Skeletal muscle tissue (tissue), 4 donors: ENCODE results near the gene DIAPH3. TPM values are rescaled to one million over a fixed set of nuclear protein-coding genes. Genes with fewer than 3 reads are reported as not detected.
"Not testable (repeated sequence)": the region's sequence is repeated elsewhere in the genome, so short reads cannot be mapped to it uniquely, and the experiment has no call there.

Experiments
- H3K27ac ChIP-seq: one replicate; pipeline ENCODE4 v1.7.0; 2013; ENCODE audit warnings: mild to moderate bottlenecking, low read depth, low read length, inconsistent platforms
- H3K27me3 ChIP-seq, 3 donors: one replicate each; pipeline ENCODE4 v1.7.0; 2013; ENCODE audit warnings: low read length in 3 of 3; ENCODE audit not compliant: control insufficient read depth in 3 of 3, insufficient read depth in 3 of 3
- H3K36me3 ChIP-seq, 3 donors: one replicate each; pipeline ENCODE4 v1.7.0; 2013; ENCODE audit warnings: low read length in 3 of 3; ENCODE audit not compliant: control insufficient read depth in 3 of 3, insufficient read depth in 3 of 3
- H3K4me1 ChIP-seq, 3 donors: one replicate each; pipeline ENCODE4 v1.7.0; 2013; ENCODE audit warnings: low read length in 3 of 3, mild to moderate bottlenecking in 3 of 3; ENCODE audit not compliant: control insufficient read depth in 3 of 3, insufficient read depth in 3 of 3
- H3K4me3 ChIP-seq, 3 donors: one replicate each; pipeline ENCODE4 v1.7.0; 2013; ENCODE audit warnings: low read length in 3 of 3
- H3K9ac ChIP-seq, 3 donors: one replicate each; pipeline ENCODE4 v1.7.0; 2013; ENCODE audit warnings: low read length in 3 of 3, mild to moderate bottlenecking in 3 of 3, moderate library complexity in 2 of 3, low read depth in 1 of 3
- H3K9me3 ChIP-seq, 3 donors: one replicate each; pipeline ENCODE4 v1.7.0; 2013; ENCODE audit warnings: low read length in 3 of 3; ENCODE audit not compliant: control insufficient read depth in 3 of 3
- total RNA-seq: library from RNA; depleted of rRNA; stranded (reverse); fragments of >200 nt; gene quantifications from one replicate; pipeline ENCODE4 v1.2.3, GENCODE V29; 2014
- donor health status: Osteomylitis.

The DIAPH3 gene
- total RNA-seq, 1 donor from 2014 or later = 3.7 TPM

DNA sequence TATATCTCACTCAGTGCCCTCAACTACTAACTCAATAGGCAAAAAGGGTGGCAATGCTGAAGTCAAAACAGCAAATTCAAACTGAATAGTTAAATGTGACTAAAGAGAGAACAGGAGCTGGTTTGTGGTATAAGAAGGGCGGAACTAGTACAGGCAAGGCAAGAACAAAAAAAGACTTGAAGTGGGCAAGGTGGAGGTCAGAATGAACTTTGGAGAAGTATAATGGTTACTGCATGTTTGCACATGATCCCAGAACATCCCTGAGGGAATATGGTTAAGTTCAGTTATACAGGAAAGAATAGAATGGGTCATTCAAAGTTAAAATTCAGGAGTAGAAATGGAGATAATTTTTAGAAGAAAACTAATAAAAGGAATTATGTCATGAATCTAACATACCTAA is 85.5 kb downstream of the DIAPH3 start:
- no peak overlapping the region for H3K9ac ChIP-seq
- no peaks in the 10 kb centered on the region for H3K4me1 ChIP-seq
- H3K9me3 ChIP-seq = no peaks in the 10 kb centered on the region
- H3K36me3 ChIP-seq = no peaks in the 10 kb centered on the region
- H3K4me3 ChIP-seq = no peak overlapping the region
- no peaks in the 10 kb centered on the region for H3K27me3 ChIP-seq
- H3K27ac ChIP-seq = no peak overlapping the region

DNA sequence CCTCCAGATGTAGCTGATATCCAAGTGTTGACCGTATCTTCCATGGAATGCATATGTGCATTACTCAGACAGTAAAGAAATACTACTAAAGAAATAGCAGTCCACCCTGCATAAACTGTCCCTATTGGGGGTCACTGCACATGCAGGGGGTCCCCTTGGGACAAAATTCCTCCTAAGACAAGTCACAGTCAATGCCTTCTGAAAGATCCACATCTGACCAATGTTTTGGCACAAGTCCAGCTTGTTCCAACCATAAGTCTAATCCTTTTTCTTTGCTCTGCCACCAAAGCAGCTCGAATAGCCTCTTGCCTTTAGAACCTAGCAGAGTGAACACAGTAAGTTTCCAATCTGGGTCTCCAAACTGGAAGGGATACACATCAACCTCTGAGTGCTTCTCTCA is 87.9 kb downstream of the DIAPH3 start:
- no peaks in the 10 kb centered on the region for H3K9me3 ChIP-seq
- H3K27me3 ChIP-seq = no peaks in the 10 kb centered on the region
- no peak overlapping the region for H3K4me3 ChIP-seq
- H3K9ac ChIP-seq = no peak overlapping the region
- no peak overlapping the region for H3K27ac ChIP-seq
- H3K4me1 ChIP-seq = no peaks in the 10 kb centered on the region
- H3K36me3 ChIP-seq = no peaks in the 10 kb centered on the region

DNA sequence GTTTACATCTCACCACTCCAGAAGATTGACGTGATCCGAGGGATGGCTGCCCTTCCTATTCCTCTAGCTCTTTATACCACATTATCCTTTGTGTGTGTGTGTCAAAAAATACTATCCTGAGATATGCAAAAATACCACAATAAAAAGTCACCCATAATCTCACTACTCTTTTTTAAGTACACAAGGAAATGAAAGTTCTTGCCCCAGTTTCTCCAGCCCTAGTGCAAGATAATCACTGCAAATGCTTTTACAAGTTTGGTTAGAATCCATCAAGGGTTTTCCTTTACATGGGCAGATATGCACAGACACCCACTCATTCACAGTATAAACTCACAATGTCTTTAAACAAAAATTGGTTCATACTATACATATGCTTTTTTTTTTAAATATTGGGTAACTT is 89.3 kb downstream of the DIAPH3 start:
- Histone ChIP-seq H3K4me1 (no peaks in the 10 kb centered on the region), H3K4me3 (no peak overlapping the region), H3K27ac (no peak overlapping the region), H3K36me3 (no peaks in the 10 kb centered on the region), H3K27me3 (no peaks in the 10 kb centered on the region), H3K9me3 (no peaks in the 10 kb centered on the region), H3K9ac (no peak overlapping the region)

DNA sequence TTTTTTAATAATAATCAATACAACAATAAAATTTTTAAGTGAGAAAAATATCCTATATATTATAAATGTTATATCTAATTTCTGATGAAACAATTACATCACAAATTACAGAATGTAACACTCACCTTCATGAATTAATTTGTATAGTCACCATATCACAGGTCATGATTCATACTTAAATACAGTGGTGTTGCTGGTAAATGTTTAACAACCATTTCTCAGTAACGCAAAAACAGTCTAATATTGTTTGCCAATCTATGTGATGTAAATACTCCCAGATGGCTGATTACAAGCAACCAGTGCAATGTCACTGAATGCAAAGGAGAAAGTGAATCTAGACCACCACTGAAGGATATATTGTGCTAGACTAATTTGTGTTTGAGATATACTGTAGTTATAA is 97.5 kb downstream of the DIAPH3 start:
- H3K4me3 ChIP-seq = no peak overlapping the region
- no peak overlapping the region for H3K27ac ChIP-seq
- H3K36me3 ChIP-seq = no peaks in the 10 kb centered on the region
- no peaks in the 10 kb centered on the region for H3K4me1 ChIP-seq
- H3K9me3 ChIP-seq = no peaks in the 10 kb centered on the region
- no peak overlapping the region for H3K9ac ChIP-seq
- H3K27me3 ChIP-seq = no peaks in the 10 kb centered on the region

DNA sequence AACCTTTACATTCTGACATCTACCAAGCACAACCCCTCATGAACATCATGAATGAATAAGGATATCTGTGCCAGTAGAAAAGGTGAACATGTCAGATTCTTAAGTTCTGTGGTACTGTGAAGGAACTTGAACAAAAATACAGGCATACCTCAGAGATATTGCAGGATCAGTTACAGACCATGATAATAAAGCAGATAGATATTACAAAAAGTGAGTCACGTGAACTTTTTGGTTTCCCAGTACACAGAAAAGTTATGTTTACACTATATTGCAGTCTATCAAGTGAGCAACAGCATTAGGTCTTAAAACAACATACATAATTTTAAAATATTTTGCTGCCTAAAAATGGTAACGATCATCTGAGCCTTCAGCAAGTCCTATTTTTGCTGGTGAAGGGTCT is 101.2 kb downstream of the DIAPH3 start:
- no peaks in the 10 kb centered on the region for H3K4me1 ChIP-seq
- H3K27me3 ChIP-seq = no peaks in the 10 kb centered on the region
- no peak overlapping the region for H3K27ac ChIP-seq
- H3K9me3 ChIP-seq = no peaks in the 10 kb centered on the region
- no peaks in the 10 kb centered on the region for H3K36me3 ChIP-seq
- H3K9ac ChIP-seq = no peak overlapping the region
- no peak overlapping the region for H3K4me3 ChIP-seq

DNA sequence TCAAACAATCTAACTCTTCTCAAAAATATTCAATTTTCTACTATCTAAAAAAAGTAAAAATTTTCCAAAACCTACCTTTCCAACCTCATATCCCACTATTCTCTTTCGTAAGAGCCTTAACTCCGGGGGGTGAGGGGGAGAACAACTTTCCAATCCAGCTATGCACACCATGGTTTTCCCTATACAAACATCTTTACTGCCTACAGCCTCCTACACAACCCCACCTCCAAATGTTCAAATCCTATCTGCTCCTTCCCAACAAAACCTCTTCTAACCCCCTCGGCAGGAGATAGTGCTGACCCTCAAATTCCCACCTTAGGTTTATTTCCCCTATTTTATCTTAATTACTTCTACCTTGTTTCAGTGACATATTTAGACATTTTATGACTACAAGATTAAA is 102.0 kb downstream of the DIAPH3 start:
- Histone ChIP-seq H3K9me3 (no peaks in the 10 kb centered on the region), H3K9ac (no peak overlapping the region), H3K36me3 (no peaks in the 10 kb centered on the region), H3K4me1 (no peaks in the 10 kb centered on the region), H3K4me3 (no peak overlapping the region), H3K27ac (no peak overlapping the region), H3K27me3 (no peaks in the 10 kb centered on the region)

DNA sequence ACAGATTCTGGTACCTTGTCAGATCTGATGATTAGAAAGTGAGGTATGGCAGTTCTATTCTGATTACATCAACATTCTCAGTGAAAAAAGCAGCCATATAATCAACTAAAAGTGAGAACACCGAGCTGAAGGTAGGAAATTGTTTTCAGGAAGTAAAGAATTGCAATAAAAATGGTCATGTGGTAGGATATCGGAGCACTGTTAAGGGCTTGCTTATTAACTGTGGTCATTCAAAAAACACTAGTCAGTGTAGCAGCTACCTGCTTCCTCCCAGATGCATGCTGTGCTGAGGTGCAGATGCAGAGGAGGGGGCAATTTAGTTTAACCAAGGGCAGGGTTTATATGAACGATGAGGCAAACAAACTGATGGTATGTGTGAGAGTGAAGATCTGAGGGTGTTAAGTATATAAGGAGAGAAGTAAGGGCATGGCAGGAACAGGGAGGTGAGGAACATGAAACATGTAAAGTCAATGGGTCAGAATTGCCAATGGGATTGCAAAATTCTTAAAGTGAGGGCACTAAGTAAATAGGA is 111.9 kb downstream of the DIAPH3 start:
- Histone ChIP-seq H3K27ac (no peak overlapping the region), H3K27me3 (no peaks in the 10 kb centered on the region), H3K4me1 (no peaks in the 10 kb centered on the region), H3K36me3 (no peaks in the 10 kb centered on the region), H3K4me3 (no peak overlapping the region), H3K9ac (no peak overlapping the region), H3K9me3 (no peaks in the 10 kb centered on the region)

DNA sequence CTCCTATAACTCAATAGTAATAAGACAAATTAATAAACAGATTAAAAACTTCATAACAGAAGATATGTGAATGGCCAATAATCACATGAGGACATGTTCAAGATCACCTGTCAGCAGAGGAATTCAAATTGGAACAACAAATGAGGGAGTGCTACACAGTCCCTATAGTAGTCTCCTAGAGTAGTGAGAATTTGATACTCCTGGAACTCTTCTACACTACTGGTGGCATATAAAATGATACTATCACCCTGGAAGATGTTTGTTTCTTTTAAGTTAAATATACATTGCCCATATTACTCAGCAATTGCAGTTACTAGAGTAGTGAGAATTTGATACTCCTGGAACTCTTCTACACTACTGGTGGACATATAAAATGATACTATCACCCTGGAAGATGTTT is 115.4 kb downstream of the DIAPH3 start:
- not testable (repeated sequence) for H3K36me3 ChIP-seq, H3K27ac ChIP-seq, H3K27me3 ChIP-seq, H3K9me3 ChIP-seq, H3K4me1 ChIP-seq, H3K9ac ChIP-seq, H3K4me3 ChIP-seq

DNA sequence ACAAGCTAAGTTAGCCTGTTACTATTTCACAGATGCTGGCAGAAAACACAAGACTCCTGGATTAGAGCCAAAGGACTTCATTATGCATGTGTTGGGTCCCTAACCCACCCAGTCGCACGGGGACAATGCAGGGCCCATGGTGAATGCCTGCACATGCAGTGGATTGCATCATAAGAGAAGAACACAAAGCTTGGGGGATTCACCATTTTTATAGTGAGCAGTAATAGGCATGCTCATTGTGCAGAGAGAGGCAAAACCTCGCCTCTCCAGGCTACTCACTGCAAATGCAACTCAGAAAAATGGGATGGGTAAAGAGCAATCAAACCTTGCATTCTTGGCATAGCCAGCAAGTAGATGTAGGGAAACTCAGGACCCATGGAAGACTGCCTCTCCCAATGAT is 115.8 kb downstream of the DIAPH3 start:
- H3K27ac ChIP-seq = no peak overlapping the region
- H3K27me3 ChIP-seq = no peaks in the 10 kb centered on the region
- no peaks in the 10 kb centered on the region for H3K4me1 ChIP-seq
- H3K36me3 ChIP-seq = no peaks in the 10 kb centered on the region
- H3K9me3 ChIP-seq = no peaks in the 10 kb centered on the region
- no peak overlapping the region for H3K4me3 ChIP-seq
- no peak overlapping the region for H3K9ac ChIP-seq

DNA sequence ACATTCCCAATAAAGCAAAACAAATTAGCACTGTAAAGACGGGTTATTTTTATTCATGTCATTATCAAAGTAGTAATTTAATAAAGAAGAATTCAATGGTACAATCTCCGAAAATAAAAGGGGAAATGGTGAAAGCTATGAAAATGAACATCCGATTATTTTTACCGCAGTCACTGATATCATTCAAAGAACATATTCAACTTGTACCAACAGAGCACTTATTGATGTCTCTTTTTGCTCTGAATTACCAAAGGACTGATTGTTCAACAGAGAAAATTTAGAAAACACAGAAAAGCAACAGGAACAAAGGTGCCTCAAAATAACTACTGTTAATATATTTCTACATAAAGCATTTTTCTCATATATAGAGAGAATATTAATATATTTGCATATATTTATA is 119.4 kb downstream of the DIAPH3 start:
- H3K27me3 ChIP-seq = no peaks in the 10 kb centered on the region
- no peak overlapping the region for H3K9ac ChIP-seq
- no peak overlapping the region for H3K27ac ChIP-seq
- no peaks in the 10 kb centered on the region for H3K4me1 ChIP-seq
- no peak overlapping the region for H3K4me3 ChIP-seq
- H3K9me3 ChIP-seq = no peaks in the 10 kb centered on the region
- H3K36me3 ChIP-seq = no peaks in the 10 kb centered on the region

DNA sequence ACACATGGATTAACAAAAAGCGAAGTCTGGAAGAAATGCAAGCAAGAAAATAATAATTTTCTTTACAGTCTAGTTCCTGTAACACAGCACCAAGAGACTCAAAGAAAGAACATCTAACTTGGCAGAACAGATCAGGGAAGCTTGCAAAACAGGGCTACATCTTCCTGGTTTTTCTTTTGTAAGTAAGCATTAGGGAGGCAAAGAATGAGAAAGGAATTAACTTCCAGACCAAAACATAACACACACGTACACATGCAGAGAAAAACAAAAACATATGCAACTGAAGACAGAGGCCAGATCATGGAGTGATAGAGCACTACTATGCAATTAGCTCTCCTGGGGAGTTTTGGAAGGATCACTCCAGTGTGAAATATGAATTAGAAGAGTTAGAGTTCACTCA is 120.5 kb downstream of the DIAPH3 start:
- Histone ChIP-seq H3K4me1 (no peaks in the 10 kb centered on the region), H3K27ac (no peak overlapping the region), H3K9ac (no peak overlapping the region), H3K9me3 (no peaks in the 10 kb centered on the region), H3K36me3 (no peaks in the 10 kb centered on the region), H3K27me3 (no peaks in the 10 kb centered on the region), H3K4me3 (no peak overlapping the region)
